ENCODE results near the gene KCNG3. TPM values are rescaled to one million over a fixed set of nuclear protein-coding genes. Genes with fewer than 3 reads are reported as not detected.

Gene KCNG3
- total RNA-seq, 4 donors from 2014 or later = 0.27 TPM; not detected in 3

DNA sequence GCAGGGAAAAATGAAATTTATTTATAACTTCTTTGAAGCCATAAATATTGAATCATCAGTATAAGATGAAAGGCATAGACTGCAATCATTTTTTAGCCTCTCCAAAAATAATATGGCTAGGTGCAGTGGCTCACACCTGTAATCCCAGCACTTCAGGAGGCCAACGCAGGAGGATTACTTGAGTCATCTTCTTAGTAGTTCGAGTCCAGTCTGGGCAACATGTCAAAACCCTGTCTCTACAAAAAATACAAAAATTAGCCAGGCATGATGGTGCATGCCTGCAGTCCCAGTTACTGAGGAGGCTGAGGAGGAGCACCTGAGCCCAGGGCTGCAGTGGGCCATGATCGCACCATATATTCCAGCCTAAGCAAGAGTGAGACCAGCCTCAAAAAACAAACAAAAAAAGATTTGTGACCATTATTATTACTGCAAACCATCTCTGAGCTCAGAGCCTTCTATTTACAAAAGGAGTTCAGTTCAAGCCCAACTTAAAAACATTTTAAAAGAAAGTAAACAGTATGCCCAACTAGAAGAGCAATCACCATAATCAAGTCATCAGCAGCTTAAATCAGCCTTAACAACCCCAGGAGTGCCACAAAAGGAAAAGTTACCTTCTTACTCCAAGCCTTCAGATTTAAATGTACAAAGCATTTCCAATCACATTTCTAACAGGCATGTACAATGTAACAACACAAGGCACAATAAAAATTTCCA lies 37.5 kb downstream of the KCNG3 start:
- WGBS, 2 donors (ENCODE audit: low coverage in 1 of 2) = 45 to 73% methylated on average over 2 to 3 of the region's 3 CpGs
- Histone ChIP-seq H3K4me3 (no peak overlapping the region), H3K27me3 (no peaks in the 10 kb centered on the region), H3K9me3 (no peaks in the 10 kb centered on the region), H3K27ac (no peak overlapping the region), H3K36me3 (no peaks in the 10 kb centered on the region), H3K4me1 (no peaks in the 10 kb centered on the region)
- ATAC-seq = no peak
- TF ChIP-seq, protein P1, sequence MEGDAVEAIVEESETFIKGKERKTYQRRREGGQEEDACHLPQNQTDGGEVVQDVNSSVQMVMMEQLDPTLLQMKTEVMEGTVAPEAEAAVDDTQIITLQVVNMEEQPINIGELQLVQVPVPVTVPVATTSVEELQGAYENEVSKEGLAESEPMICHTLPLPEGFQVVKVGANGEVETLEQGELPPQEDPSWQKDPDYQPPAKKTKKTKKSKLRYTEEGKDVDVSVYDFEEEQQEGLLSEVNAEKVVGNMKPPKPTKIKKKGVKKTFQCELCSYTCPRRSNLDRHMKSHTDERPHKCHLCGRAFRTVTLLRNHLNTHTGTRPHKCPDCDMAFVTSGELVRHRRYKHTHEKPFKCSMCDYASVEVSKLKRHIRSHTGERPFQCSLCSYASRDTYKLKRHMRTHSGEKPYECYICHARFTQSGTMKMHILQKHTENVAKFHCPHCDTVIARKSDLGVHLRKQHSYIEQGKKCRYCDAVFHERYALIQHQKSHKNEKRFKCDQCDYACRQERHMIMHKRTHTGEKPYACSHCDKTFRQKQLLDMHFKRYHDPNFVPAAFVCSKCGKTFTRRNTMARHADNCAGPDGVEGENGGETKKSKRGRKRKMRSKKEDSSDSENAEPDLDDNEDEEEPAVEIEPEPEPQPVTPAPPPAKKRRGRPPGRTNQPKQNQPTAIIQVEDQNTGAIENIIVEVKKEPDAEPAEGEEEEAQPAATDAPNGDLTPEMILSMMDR (IDR thresholded peaks at IDR 0.05) = no peak
- TF ChIP-seq POLR2AphosphoS5 (IDR thresholded peaks at IDR 0.05) (no peak), POLR2A (IDR thresholded peaks at IDR 0.05) (no peak), EP300 (IDR thresholded peaks at IDR 0.05) (no peak)

DNA sequence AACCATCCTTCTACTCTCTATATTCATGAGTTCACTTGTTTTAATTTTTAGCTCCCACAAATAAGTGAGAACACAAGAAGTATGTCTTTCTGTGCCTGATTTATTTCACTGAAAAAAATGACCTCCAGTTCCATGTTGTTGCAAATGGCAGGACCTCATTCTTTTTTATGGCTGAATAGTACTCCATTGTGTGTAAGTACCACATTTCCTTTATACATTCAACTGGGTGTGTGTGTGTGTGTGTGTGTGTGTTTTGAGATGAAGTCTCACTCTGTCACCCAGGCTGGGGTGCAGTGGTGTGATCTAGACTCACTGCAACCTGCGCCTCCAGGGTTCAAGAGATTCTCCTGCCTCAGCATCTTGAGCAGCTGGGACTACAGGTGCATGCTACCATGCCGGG lies 41.2 kb downstream of the KCNG3 start:
- H3K36me3 ChIP-seq = no peaks in the 10 kb centered on the region
- H3K4me1 ChIP-seq = no peaks in the 10 kb centered on the region
- no CpG with 5 or more reads among the region's 2 CpGs for WGBS, 2 donors (ENCODE audit: low coverage in 1 of 2)
- no peak overlapping the region for H3K27ac ChIP-seq
- no peaks in the 10 kb centered on the region for H3K27me3 ChIP-seq
- H3K4me3 ChIP-seq = no peak overlapping the region
- ATAC-seq = no peak
- TF ChIP-seq POLR2AphosphoS5 (IDR thresholded peaks at IDR 0.05) (no peak), POLR2A (IDR thresholded peaks at IDR 0.05) (no peak), EP300 (IDR thresholded peaks at IDR 0.05) (no peak)
- TF ChIP-seq, protein P1 (IDR thresholded peaks at IDR 0.05) = no peak
- no peaks in the 10 kb centered on the region for H3K9me3 ChIP-seq

DNA sequence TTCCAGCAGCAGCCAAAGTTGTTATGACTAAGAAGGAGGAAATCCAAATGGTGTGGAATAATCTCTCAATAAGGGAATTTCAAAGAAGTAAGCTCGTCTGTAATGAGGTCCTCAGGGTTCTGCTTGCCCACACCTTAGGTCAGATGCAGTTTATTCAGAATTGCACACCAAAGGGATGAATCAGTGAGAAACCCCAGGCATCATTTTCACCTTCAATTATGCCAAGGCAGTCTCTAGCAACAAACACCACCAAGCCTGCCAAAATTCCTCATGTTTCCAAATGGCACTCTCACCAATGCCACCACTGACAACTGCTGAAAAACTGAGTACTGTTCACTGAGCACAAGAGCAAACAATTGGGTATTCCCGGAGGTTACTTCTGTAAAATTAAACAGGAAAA lies 43.6 kb downstream of the KCNG3 start:
- TF ChIP-seq, protein P1 (IDR thresholded peaks at IDR 0.05) = no peak
- TF ChIP-seq POLR2AphosphoS5 (IDR thresholded peaks at IDR 0.05) = no peak
- Histone ChIP-seq H3K4me3 (no peak overlapping the region), H3K36me3 (no peaks in the 10 kb centered on the region), H3K9me3 (no peaks in the 10 kb centered on the region), H3K4me1 (no peaks in the 10 kb centered on the region), H3K27me3 (no peaks in the 10 kb centered on the region), H3K27ac (no peak overlapping the region)
- no peak for ATAC-seq
- 11 to 33% methylated on average over 1 to 2 of the region's 2 CpGs for WGBS, 2 donors (ENCODE audit: low coverage in 1 of 2)

DNA sequence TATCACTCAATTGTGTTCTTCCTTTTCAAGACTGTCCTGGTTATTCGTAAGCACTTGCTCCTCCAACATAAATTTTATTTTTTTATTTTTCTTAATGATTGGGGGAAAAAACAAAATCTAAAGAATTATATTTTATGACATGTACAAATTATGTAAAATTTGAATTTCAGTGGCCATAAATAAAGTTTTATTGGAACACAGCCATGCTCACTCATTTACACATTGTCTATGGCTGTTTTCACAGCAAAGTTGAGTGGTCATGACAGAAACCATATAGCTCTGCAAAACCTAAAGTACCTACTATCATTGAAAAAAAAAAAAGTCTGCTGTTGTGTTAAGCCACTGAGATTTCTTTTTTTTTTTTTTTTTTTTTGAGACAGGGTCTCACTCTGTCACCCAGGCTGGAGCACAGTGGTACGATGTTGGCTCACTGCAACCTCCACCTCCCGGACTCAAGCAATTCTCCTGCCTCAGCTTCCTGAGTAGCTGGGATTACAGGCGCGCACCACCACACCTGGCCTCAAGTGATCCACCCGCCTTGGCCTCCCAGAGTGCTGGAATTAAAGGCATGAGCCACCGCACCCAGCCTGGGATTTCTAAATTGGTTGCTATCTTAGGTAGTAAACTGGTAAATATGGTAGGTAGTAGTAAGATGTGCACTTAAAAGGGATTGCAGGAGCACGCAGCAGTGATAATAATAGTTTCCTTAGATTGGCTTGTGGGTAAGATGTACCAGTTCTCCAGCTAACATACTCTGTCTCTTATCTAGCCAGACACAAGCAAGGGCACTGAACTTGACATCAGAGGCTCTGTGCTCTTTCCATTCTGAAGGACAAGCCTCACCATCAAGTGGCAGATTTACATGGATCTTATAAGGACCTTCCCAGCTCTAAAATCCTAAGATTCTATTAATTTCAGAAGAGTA lies 44.4 kb downstream of the KCNG3 start:
- Histone ChIP-seq H3K36me3 (no peaks in the 10 kb centered on the region), H3K27ac (no peak overlapping the region), H3K27me3 (no peaks in the 10 kb centered on the region), H3K4me1 (no peaks in the 10 kb centered on the region), H3K9me3 (no peaks in the 10 kb centered on the region), H3K4me3 (no peak overlapping the region)
- WGBS, 2 donors (ENCODE audit: low coverage in 1 of 2) = 93 to 94% methylated on average over 2 to 8 of the region's 8 CpGs
- no peak for ATAC-seq
- TF ChIP-seq POLR2AphosphoS5 (IDR thresholded peaks at IDR 0.05) (no peak), EP300 (IDR thresholded peaks at IDR 0.05) (no peak), POLR2A (IDR thresholded peaks at IDR 0.05) (no peak)
- TF ChIP-seq, protein P1 (IDR thresholded peaks at IDR 0.05) = no peak

Data from gastroesophageal sphincter (tissue), 4 donors.